Daoy (cell line): ENCODE data around the gene KIF20B. TPM values are rescaled to one million over a fixed set of nuclear protein-coding genes. Genes with fewer than 3 reads are reported as not detected.
A peak's percentile ranks its signal among the peaks of the same experiment; 100 is the strongest.
"Not testable (repeated sequence)": the region's sequence is repeated elsewhere in the genome, so short reads cannot be mapped to it uniquely, and the experiment has no call there.

Experiments
- DNase-seq: peaks from one replicate; pipeline ENCODE4 v3.0.0-alpha.2; 2015; ENCODE audit warnings: low read depth
- total RNA-seq: library from RNA; depleted of rRNA; stranded (reverse); fragments of >200 nt; shearing (Covaris generic); gene quantifications from 2 replicates; pipeline ENCODE4 v1.2.3, GENCODE V29; 2014

Gene KIF20B
- total RNA-seq, 1 experiment from 2014 or later = 34.3 TPM

GRCh38 chr10:89773081-89773480 is 71.7 kb downstream of the KIF20B start:
- DNase-seq = no peak

- DNase-seq = no peak
Observed at GRCh38 chr10:89776665-89777064, 75.3 kb downstream of the KIF20B start.

GRCh38 chr10:89782470-89782869 is 81.1 kb downstream of the KIF20B start:
- no peak for DNase-seq

GRCh38 chr10:89783406-89783805 is 82.0 kb downstream of the KIF20B start:
- DNase-seq = no peak

- DNase-seq = peak; percentile 2
Observed at GRCh38 chr10:89785095-89785494, 83.7 kb downstream of the KIF20B start.

GRCh38 chr10:89789188-89789877 is 87.9 kb downstream of the KIF20B start:
- DNase-seq = no peak

GRCh38 chr10:89792187-89792586 is 90.8 kb downstream of the KIF20B start:
- no peak for DNase-seq

- peak; percentile 57 for DNase-seq
Observed at GRCh38 chr10:89793649-89794254, 92.4 kb downstream of the KIF20B start.

GRCh38 chr10:89795840-89796239 is 94.5 kb downstream of the KIF20B start:
- no peak for DNase-seq

- no peak for DNase-seq
Observed at GRCh38 chr10:89798092-89798491, 96.7 kb downstream of the KIF20B start.

- no peak for DNase-seq
Observed at GRCh38 chr10:89799573-89799972, 98.2 kb downstream of the KIF20B start.

GRCh38 chr10:89805599-89806013 is 104.2 kb downstream of the KIF20B start:
- DNase-seq = no peak

GRCh38 chr10:89808842-89809241 is 107.5 kb downstream of the KIF20B start:
- DNase-seq = no peak

- DNase-seq = no peak
Observed at GRCh38 chr10:89809766-89810165, 108.4 kb downstream of the KIF20B start.

- DNase-seq = no peak
Observed at GRCh38 chr10:89810908-89811525, 109.6 kb downstream of the KIF20B start.

- no peak for DNase-seq
Observed at GRCh38 chr10:89813546-89813945, 112.2 kb downstream of the KIF20B start.

GRCh38 chr10:89814278-89814677 is 112.9 kb downstream of the KIF20B start:
- DNase-seq = no peak

- no peak for DNase-seq
Observed at GRCh38 chr10:89815049-89815853, 113.9 kb downstream of the KIF20B start.

- DNase-seq = not testable (repeated sequence)
Observed at GRCh38 chr10:89819008-89819407, 117.6 kb downstream of the KIF20B start.
